AG04449 (cell line): Measurements from ENCODE around the gene PEF1.

ENCODE experiments used
- CTCF ChIA-PET: fragments of 350-600 bp; formaldehyde crosslinking; extraction: SDS; loops from one replicate; lab custom pipeline; 2021; ENCODE audit warnings: antibody characterized with exemption; lab: Yijun Ruan, JAX
- POLR2A ChIA-PET: fragments of 400-600, 350-600 bp; formaldehyde crosslinking; extraction: SDS; loops from one replicate; lab custom pipeline; 2020; ENCODE audit warnings: antibody characterized with exemption, inconsistent platforms; lab: Yijun Ruan, JAX
- DNase-seq: peaks from one replicate; pipeline ENCODE4 v3.0.0-alpha.2; 2010; ENCODE audit warnings: low read depth, low spot score
- H3K4me3 ChIP-seq: 2 replicates; pipeline ENCODE4 v1.5.1; 2011; ENCODE audit warnings: low read depth, mild to moderate bottlenecking, control low read depth, low read length
- CTCF ChIP-seq: IDR thresholded peaks from one replicate; pipeline ENCODE4 v1.5.1; 2011; ENCODE audit warnings: mild to moderate bottlenecking, moderate library complexity, low read length, control low read depth, inconsistent platforms; ENCODE audit not compliant: insufficient read depth; ENCODE audit errors: missing control alignments

The PEF1 gene

GRCh38 chr1:31595836-31596736, 48.6 kb downstream of the PEF1 start:
- no peak for TF ChIP-seq CTCF
- CTCF ChIA-PET, result interaction anchor here (0.9 to 15.8 kb wide), 10 partner anchors 8 to 202 kb away, joined by 3 to 327 read pairs (median 4); no protein-coding TSS in a partner anchor
- no peak overlapping the region for H3K4me3 ChIP-seq
- DNase-seq, result no peak
- POLR2A ChIA-PET, result no interaction called here

GRCh38 chr1:31593770-31594632, 50.7 kb downstream of the PEF1 start:
- no peak overlapping the region for H3K4me3 ChIP-seq
- no peak for DNase-seq
- POLR2A ChIA-PET, result no interaction called here
- TF ChIP-seq CTCF, result peak; percentile 97
- CTCF ChIA-PET, result interaction anchor here (0.6 to 15.8 kb wide), 17 partner anchors 9 to 196 kb away, joined by 3 to 327 read pairs (median 4); partner anchors contain the start of gene HCRTR1

- H3K4me3 ChIP-seq, result no peak overlapping the region
- CTCF ChIA-PET, result interaction anchor here (0.6 to 15.8 kb wide), 14 partner anchors 9 to 197 kb away, joined by 3 to 327 read pairs (median 4); no protein-coding TSS in a partner anchor
- DNase-seq, result no peak
- POLR2A ChIA-PET, result no interaction called here
- TF ChIP-seq CTCF, result no peak
Observed at GRCh38 chr1:31593136-31593665, 51.5 kb downstream of the PEF1 start.

- H3K4me3 ChIP-seq, result no peak overlapping the region
- no peak for TF ChIP-seq CTCF
- CTCF ChIA-PET, result interaction anchor here (0.7 to 15.8 kb wide), 8 partner anchors 10 to 45 kb away, joined by 3 to 327 read pairs (median 6); no protein-coding TSS in a partner anchor
- no peak for DNase-seq
- POLR2A ChIA-PET, result interaction anchor here (1.4 kb wide), 1 partner anchor 53 kb away, joined by 3 read pairs; the partner anchor contains the start of gene PEF1
Observed at GRCh38 chr1:31592132-31592531, 52.5 kb downstream of the PEF1 start.

DNA sequence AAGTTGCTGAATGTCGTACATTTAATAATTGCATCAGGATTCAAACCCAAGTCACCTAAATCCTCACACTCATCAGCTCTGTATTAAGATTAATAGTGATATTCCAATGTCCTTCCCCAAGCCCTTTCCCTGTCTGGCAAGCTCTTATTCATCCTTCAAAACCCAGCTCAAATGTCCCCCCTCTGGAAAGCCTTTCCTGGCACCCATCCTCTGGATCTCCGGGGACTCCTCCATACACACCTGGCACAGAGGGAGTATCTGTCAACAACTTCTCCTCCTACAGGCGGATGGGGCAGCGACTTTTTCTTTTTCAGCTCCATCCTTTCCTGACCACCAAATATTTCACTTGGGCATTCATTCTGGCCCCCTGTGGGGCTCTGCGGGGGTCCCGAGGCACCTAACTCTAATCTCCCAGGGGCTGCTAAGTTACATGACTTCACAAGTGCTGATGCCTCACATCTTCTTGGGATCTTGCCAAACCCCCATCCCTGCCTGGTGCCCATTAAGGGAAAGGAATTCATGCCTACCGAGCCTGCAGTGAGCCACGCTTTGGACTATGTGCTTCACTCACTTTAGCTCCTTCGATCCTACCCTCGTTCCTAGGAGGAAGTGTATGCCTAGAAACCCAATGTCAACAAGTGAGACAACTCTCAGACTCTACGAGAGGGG, 53.1 kb downstream of the PEF1 start:
- CTCF ChIA-PET, result interaction anchor here (0.7 to 15.8 kb wide), 10 partner anchors 9 to 45 kb away, joined by 3 to 327 read pairs (median 6); partner anchors contain the start of gene HCRTR1
- H3K4me3 ChIP-seq, result no peak overlapping the region
- POLR2A ChIA-PET, result interaction anchor here (0.7 to 1.4 kb wide), 2 partner anchors 53 to 107 kb away, joined by 3 read pairs; partner anchors contain the start of gene PEF1
- no peak for DNase-seq
- no peak for TF ChIP-seq CTCF
